ENCODE results near the gene CCDC187. TPM values are rescaled to one million over a fixed set of nuclear protein-coding genes. Genes with fewer than 3 reads are reported as not detected.

Gene CCDC187
- total and polyA plus RNA-seq, 8 donors = 0.12 to 2.8 (median 0.45) TPM; not detected in 1

- TF ChIP-seq POLR2AphosphoS5 (IDR thresholded peaks at IDR 0.05) = no peak
- TF ChIP-seq CTCF (IDR thresholded peaks at IDR 0.05) = no peak
- no peak for TF ChIP-seq POLR2A (IDR thresholded peaks at IDR 0.05)
- no peak for TF ChIP-seq EP300 (IDR thresholded peaks at IDR 0.05)
- intact Hi-C loops (cut with DNase I; ENCODE audit: low total_unique reads) = no loop called here
- H3K27ac ChIP-seq = no peak overlapping the region
- 91 to 96% (median 95%) methylated on average over 28 to 38 of the region's 38 CpGs for WGBS, 5 donors
- no peaks in the 10 kb centered on the region for H3K4me1 ChIP-seq
- no peaks in the 10 kb centered on the region for H3K9me3 ChIP-seq
- no peaks in the 10 kb centered on the region for H3K27me3 ChIP-seq
- peaks cover 20 to 81% (median 76%) of the 10 kb centered on the region in 4 donors for H3K36me3 ChIP-seq
- no peak overlapping the region for H3K4me3 ChIP-seq
- DNase-seq = no peak
Observed at GRCh38 chr9:136222166-136222905, 81.6 kb downstream of the CCDC187 start.

DNA sequence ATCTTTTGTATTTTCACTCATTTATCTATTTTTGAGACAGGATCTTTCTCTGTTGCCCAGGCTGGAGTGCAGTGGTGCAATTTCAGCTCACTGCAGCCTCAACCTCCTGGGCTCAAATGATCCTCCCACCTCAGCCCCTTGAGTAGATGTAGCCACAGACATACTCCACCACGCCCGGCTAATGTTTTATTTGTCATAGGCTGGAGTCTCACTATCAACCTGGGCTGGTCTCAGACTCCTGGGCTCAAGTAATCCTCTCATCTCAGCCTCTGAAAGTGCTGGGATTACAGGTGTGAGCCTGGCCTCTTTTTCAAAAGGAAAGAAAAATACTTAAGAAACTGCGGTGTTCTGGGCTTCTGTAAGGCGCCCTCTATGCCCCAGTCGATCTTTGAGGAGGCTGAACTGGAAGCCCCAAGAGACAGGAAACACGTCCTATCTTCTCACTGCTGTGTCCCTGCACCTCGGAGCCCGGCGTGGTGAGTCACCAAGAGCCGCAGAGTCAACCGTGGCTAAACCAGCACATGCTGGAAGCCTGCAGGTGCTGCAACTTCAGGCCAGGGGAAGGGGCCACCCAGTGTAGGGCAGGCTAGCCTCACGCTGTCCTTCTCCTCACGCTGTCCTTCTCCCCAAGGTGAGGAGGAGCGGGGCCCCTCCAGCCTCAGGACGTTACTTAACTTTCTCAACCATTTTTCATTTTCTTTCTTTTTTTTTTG, 83.7 kb downstream of the CCDC187 start:
- H3K27ac ChIP-seq = no peak overlapping the region
- H3K27me3 ChIP-seq = no peaks in the 10 kb centered on the region
- H3K36me3 ChIP-seq = peaks cover 20 to 96% (median 91%) of the 10 kb centered on the region in 4 donors
- DNase-seq = no peak
- H3K9me3 ChIP-seq = no peaks in the 10 kb centered on the region
- WGBS, 5 donors = 79 to 90% (median 87%) methylated on average over 15 of the region's 15 CpGs
- TF ChIP-seq POLR2AphosphoS5 (IDR thresholded peaks at IDR 0.05) = no peak
- TF ChIP-seq EP300 (IDR thresholded peaks at IDR 0.05) = no peak
- no peak for TF ChIP-seq POLR2A (IDR thresholded peaks at IDR 0.05)
- no peak for TF ChIP-seq CTCF (IDR thresholded peaks at IDR 0.05)
- intact Hi-C loops (cut with DNase I; ENCODE audit: low total_unique reads) = no loop called here
- no peaks in the 10 kb centered on the region for H3K4me1 ChIP-seq
- no peak overlapping the region for H3K4me3 ChIP-seq

DNA sequence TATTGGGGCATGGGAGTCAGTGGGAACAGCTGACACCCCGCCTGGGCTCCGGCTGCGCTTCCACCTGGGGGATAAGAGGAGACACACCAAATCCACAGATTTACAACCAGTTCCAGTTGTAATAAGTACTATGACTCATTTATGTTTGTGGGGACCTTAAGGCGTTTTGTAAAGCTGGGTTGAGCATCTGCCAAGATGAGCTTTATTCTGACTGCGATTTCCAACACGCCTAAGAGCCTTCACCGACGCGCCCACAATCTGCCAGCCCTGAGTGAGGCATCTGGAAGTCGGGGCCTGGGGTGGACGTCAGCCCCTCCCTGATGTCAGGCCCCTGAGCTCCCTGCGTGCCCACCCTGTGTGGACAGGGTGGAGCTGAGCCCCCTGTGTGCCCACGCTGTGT, 84.6 kb downstream of the CCDC187 start:
- Histone ChIP-seq H3K4me3 (no peak overlapping the region), H3K36me3 (peaks cover 26 to 100% (median 95%) of the 10 kb centered on the region in 4 donors), H3K4me1 (no peaks in the 10 kb centered on the region), H3K9me3 (peaks cover 0 to 2% (median under 1%) of the 10 kb centered on the region in 4 donors), H3K27me3 (no peaks in the 10 kb centered on the region), H3K27ac (no peak overlapping the region)
- TF ChIP-seq POLR2AphosphoS5 (IDR thresholded peaks at IDR 0.05) = no peak
- no peak for TF ChIP-seq CTCF (IDR thresholded peaks at IDR 0.05)
- no peak for TF ChIP-seq POLR2A (IDR thresholded peaks at IDR 0.05)
- no peak for TF ChIP-seq EP300 (IDR thresholded peaks at IDR 0.05)
- WGBS, 5 donors = 86 to 96% (median 94%) methylated on average over 12 to 13 of the region's 13 CpGs
- intact Hi-C loops (cut with DNase I; ENCODE audit: low total_unique reads) = no loop called here
- DNase-seq = no peak

DNA sequence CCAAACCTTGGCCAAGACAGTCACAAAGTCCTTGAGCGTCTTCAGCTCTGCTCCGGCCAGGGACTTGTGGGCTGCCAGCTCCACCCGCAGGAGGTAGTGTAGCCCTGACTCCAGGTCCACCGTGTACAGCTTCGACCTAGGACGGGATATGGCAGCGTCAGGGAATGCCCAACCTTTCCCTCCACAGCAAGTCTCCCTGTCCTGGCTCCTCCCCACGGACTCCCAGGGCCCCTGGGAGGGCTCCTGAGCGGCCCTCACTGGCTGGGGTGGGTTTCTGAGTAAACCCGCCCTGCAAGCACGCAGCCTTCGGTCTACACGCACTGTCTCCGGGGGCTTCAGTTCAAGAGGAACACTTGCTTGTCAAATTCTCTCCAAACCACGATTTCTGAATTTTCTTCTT, 85.2 kb downstream of the CCDC187 start:
- intact Hi-C loops (cut with DNase I; ENCODE audit: low total_unique reads) = no loop called here
- TF ChIP-seq CTCF (IDR thresholded peaks at IDR 0.05) (no peak), EP300 (IDR thresholded peaks at IDR 0.05) (no peak), POLR2AphosphoS5 (IDR thresholded peaks at IDR 0.05) (no peak)
- DNase-seq = no peak
- Histone ChIP-seq H3K36me3 (peaks cover 31 to 100% (median 95%) of the 10 kb centered on the region in 4 donors), H3K27me3 (no peaks in the 10 kb centered on the region), H3K27ac (no peak overlapping the region), H3K4me3 (no peak overlapping the region), H3K4me1 (no peaks in the 10 kb centered on the region), H3K9me3 (peaks cover 0 to 7% (median 5%) of the 10 kb centered on the region in 4 donors)
- 87 to 95% (median 94%) methylated on average over 15 of the region's 15 CpGs for WGBS, 5 donors
